CD14-positive monocyte (primary cell): ENCODE results near the gene APC2. TPM values are rescaled to one million over a fixed set of nuclear protein-coding genes. Genes with fewer than 3 reads are reported as not detected.

Experiments
- DNase-seq, 3 donors: peaks; one replicate each; pipeline ENCODE4 v3.0.0-alpha.2; 2011 to 2022
- H2AFZ ChIP-seq: 2 replicates; pipeline ENCODE4 v1.6.0; 2012; ENCODE audit warnings: mild to moderate bottlenecking, low read depth, low read length, inconsistent platforms; ENCODE audit not compliant: insufficient read depth, poor library complexity, severe bottlenecking
- H3K27ac ChIP-seq, 2 donors: 1 replicate in 1 of 2; 2 replicates in 1 of 2; pipeline ENCODE4 v1.5.1; 2012 to 2013; ENCODE audit warnings: low read length in 2 of 2, control low read depth in 1 of 2, inconsistent platforms in 1 of 2, low read depth in 1 of 2, mild to moderate bottlenecking in 1 of 2
- H3K27me3 ChIP-seq, 2 donors: one replicate each; pipeline versions ENCODE4 v1.6.0 to v1.6.1; 2011 to 2013; ENCODE audit warnings: low read length in 2 of 2; ENCODE audit not compliant: control insufficient read depth in 2 of 2, insufficient read depth in 2 of 2
- H3K36me3 ChIP-seq, 2 donors: replicated peaks in 1 of 2; 1 replicate in 1 of 2; 2 replicates in 1 of 2; pipeline versions ENCODE4 v1.5.1 to v1.6.1; 2012 to 2013; ENCODE audit warnings: low read length in 2 of 2, control low read depth in 1 of 2, inconsistent platforms in 1 of 2, mild to moderate bottlenecking in 1 of 2; ENCODE audit not compliant: insufficient read depth in 2 of 2, control insufficient read depth in 1 of 2
- H3K4me1 ChIP-seq, 2 donors: 1 replicate in 1 of 2; 2 replicates in 1 of 2; pipeline versions ENCODE4 v1.5.1 to v1.6.1; 2012 to 2013; ENCODE audit warnings: low read length in 2 of 2, control low read depth in 1 of 2, inconsistent platforms in 1 of 2, mild to moderate bottlenecking in 1 of 2, moderate library complexity in 1 of 2; ENCODE audit not compliant: insufficient read depth in 2 of 2, control insufficient read depth in 1 of 2
- H3K4me2 ChIP-seq: replicated peaks from 2 replicates; pipeline ENCODE3; 2012; ENCODE audit warnings: low read length, moderate library complexity, mild to moderate bottlenecking; ENCODE audit not compliant: poor library complexity, severe bottlenecking; ENCODE audit errors: extremely low read depth
- H3K4me3 ChIP-seq, 3 experiments: fragments of 200-600 bp in 1 of 3; sonication (generic) in 1 of 3; replicated peaks in 1 of 3; 1 replicate in 2 of 3; 2 replicates in 1 of 3; pipeline ENCODE4 v1.5.1; 2011 to 2013; ENCODE audit warnings: low read length in 3 of 3, mild to moderate bottlenecking in 3 of 3, control low read depth in 2 of 3, low read depth in 2 of 3, inconsistent platforms in 1 of 3, moderate library complexity in 1 of 3
- H3K79me2 ChIP-seq: 2 replicates; pipeline ENCODE4 v1.6.0; 2012; ENCODE audit warnings: mild to moderate bottlenecking, control low read depth, inconsistent platforms, low read length, moderate library complexity; ENCODE audit not compliant: insufficient read depth
- H3K9ac ChIP-seq: 2 replicates; pipeline ENCODE4 v1.6.0; 2017; ENCODE audit warnings: low read length, mild to moderate bottlenecking; ENCODE audit not compliant: insufficient read depth, poor library complexity, severe bottlenecking
- H3K9me3 ChIP-seq, 2 donors: replicated peaks in 1 of 2; 1 replicate in 1 of 2; 2 replicates in 1 of 2; pipeline versions ENCODE4 v1.5.1 to v1.6.1; 2012 to 2013; ENCODE audit warnings: low read length in 2 of 2, control low read depth in 1 of 2; ENCODE audit not compliant: control insufficient read depth in 1 of 2, insufficient read depth in 1 of 2
- H4K20me1 ChIP-seq: 2 replicates; pipeline ENCODE4 v1.6.0; 2012; ENCODE audit warnings: mild to moderate bottlenecking, low read length, control low read depth, moderate library complexity; ENCODE audit not compliant: insufficient read depth
- H3K27ac Mint-ChIP-seq, 7 donors: one replicate each; pipeline ENCODE4 v1.8.0; 2020; ENCODE audit warnings: mild to moderate bottlenecking in 7 of 7, mixed read lengths in 7 of 7, moderate library complexity in 6 of 7, inconsistent platforms in 2 of 7
- H3K27me3 Mint-ChIP-seq, 3 donors: one replicate each; pipeline ENCODE4 v1.8.0; 2021 to 2022; ENCODE audit warnings: low read depth in 3 of 3, mild to moderate bottlenecking in 3 of 3, mixed read lengths in 3 of 3, moderate library complexity in 3 of 3, inconsistent platforms in 1 of 3
- H3K36me3 Mint-ChIP-seq, 2 donors: one replicate each; pipeline ENCODE4 v1.8.0; 2020; ENCODE audit warnings: mixed read lengths in 2 of 2, inconsistent platforms in 1 of 2, mild to moderate bottlenecking in 1 of 2
- H3K4me1 Mint-ChIP-seq: one replicate; pipeline ENCODE4 v1.8.0; 2020; ENCODE audit warnings: mild to moderate bottlenecking, mixed read lengths
- H3K4me3 Mint-ChIP-seq, 2 donors: one replicate each; pipeline ENCODE4 v1.8.0; 2020; ENCODE audit warnings: mild to moderate bottlenecking in 2 of 2, mixed read lengths in 2 of 2, moderate library complexity in 1 of 2
- H3K9me3 Mint-ChIP-seq, 7 donors: one replicate each; pipeline ENCODE4 v1.8.0; 2020 to 2022; ENCODE audit warnings: mixed read lengths in 7 of 7, mild to moderate bottlenecking in 6 of 7, moderate library complexity in 6 of 7, inconsistent platforms in 2 of 7
- CTCF ChIP-seq: fragments of 200-600 bp; IDR thresholded peaks from one replicate; pipeline ENCODE4 v1.8.0; 2022; ENCODE audit warnings: antibody characterized with exemption, mild to moderate bottlenecking
- WGBS: methylation state at CpG from one replicate; pipeline ENCODE4 v1.1.5; 2013; ENCODE audit warnings: missing lambda C conversion rate; ENCODE audit not compliant: insufficient coverage; 5-methylcytosine and 5-hydroxymethylcytosine counted together
- intact Hi-C, 2 donors: fragments of 100-400 bp; cut with micrococcal nuclease; formaldehyde crosslinking; loops; one replicate each; pipeline versions ENCODE4 v1.15.0 to v1.15.1; 2023
- polyA plus RNA-seq, 3 donors: library from polyadenylated mRNA; depleted of rRNA in 1 of 3; unstranded in 2 of 3; stranded (reverse) in 1 of 3; fragments of 300-500 nt in 2 of 3; fragments of >200 nt in 1 of 3; fragmentation: Illumina TruSeq in 2 of 3; gene quantifications; 1 replicate in 2 of 3; 2 replicates in 1 of 3; pipeline ENCODE4 v1.2.3, GENCODE V29; 2012 to 2021

APC2 gene
- polyA plus RNA-seq, 3 donors = 0.04 TPM; not detected in 2

- no peak overlapping the region for H3K4me2 ChIP-seq
- peaks cover 21 to 56% of the 10 kb centered on the region in 2 donors for H3K27me3 ChIP-seq
- peaks cover 10 to 19% of the 10 kb centered on the region in 2 donors for H3K36me3 Mint-ChIP-seq
- TF ChIP-seq CTCF = no peak
- H3K4me3 Mint-ChIP-seq = peak overlapping the region in 1 of 2 donors; percentile 80
- DNase-seq = no peak
- no peak overlapping the region for H3K4me3 ChIP-seq
- H3K9me3 Mint-ChIP-seq = peaks cover 7 to 16% (median 10%) of the 10 kb centered on the region in 7 donors
- no peak overlapping the region for H3K27ac Mint-ChIP-seq
- H4K20me1 ChIP-seq = peaks cover 18% of the 10 kb centered on the region
- no peaks in the 10 kb centered on the region for H3K79me2 ChIP-seq
- no peaks in the 10 kb centered on the region for H3K36me3 ChIP-seq
- no peak overlapping the region for H2AFZ ChIP-seq
- no peak overlapping the region for H3K9ac ChIP-seq
- 88% methylated on average over 15 of the region's 16 CpGs for WGBS
- no peak overlapping the region for H3K27ac ChIP-seq
- intact Hi-C loops = no loop called here
- peaks cover 18% of the 10 kb centered on the region for H3K4me1 Mint-ChIP-seq
- peaks cover 6 to 22% of the 10 kb centered on the region in 2 donors for H3K9me3 ChIP-seq
- H3K27me3 Mint-ChIP-seq = peaks cover 51 to 74% (median 69%) of the 10 kb centered on the region in 3 donors
- peaks cover 15 to 20% of the 10 kb centered on the region in 2 donors for H3K4me1 ChIP-seq
Measured at GRCh38 chr19:1457892-1458291, 8.0 kb downstream of the APC2 start.

- no peak for TF ChIP-seq CTCF
- H3K27me3 Mint-ChIP-seq = peaks cover 40 to 68% (median 59%) of the 10 kb centered on the region in 3 donors
- H3K4me1 ChIP-seq = peaks cover 15 to 20% of the 10 kb centered on the region in 2 donors
- no peaks in the 10 kb centered on the region for H3K36me3 ChIP-seq
- H3K27ac ChIP-seq = no peak overlapping the region
- peaks cover 19% of the 10 kb centered on the region for H4K20me1 ChIP-seq
- peaks cover 18% of the 10 kb centered on the region for H3K4me1 Mint-ChIP-seq
- H3K4me3 Mint-ChIP-seq = peak overlapping the region in 1 of 2 donors; percentile 60
- no peak overlapping the region for H3K4me2 ChIP-seq
- no peak overlapping the region for H3K4me3 ChIP-seq
- H3K9me3 Mint-ChIP-seq = peaks cover 7 to 12% (median 10%) of the 10 kb centered on the region in 7 donors
- H3K27me3 ChIP-seq = peaks cover 17 to 41% of the 10 kb centered on the region in 2 donors
- H3K9ac ChIP-seq = no peak overlapping the region
- intact Hi-C loops = no loop called here
- DNase-seq = peak; percentile 54 to 82 (median 72)
- H2AFZ ChIP-seq = no peak overlapping the region
- H3K27ac Mint-ChIP-seq = peak overlapping the region in 5 of 7 donors; percentile 15 to 86 (median 46)
- H3K79me2 ChIP-seq = no peaks in the 10 kb centered on the region
- H3K9me3 ChIP-seq = peaks cover 6 to 22% of the 10 kb centered on the region in 2 donors
- 100% methylated on average over 1 of the region's 9 CpGs for WGBS
- H3K36me3 Mint-ChIP-seq = peaks cover 10 to 19% of the 10 kb centered on the region in 2 donors
Measured at GRCh38 chr19:1459479-1459878, 9.6 kb downstream of the APC2 start.
